Activated T-helper 17 cell treated with anti-CD3 and anti-CD28 coated beads, Interleukin-2, amount 50 U/mL, for 72 hours (primary cell): Measurements from ENCODE around the gene CD4. TPM values are rescaled to one million over a fixed set of nuclear protein-coding genes. Genes with fewer than 3 reads are reported as not detected.
A peak's percentile ranks its signal among the peaks of the same experiment; 100 is the strongest.

Experiments
- ATAC-seq: fragments of 150-1000 bp; cut with Tn5 transposase; replicated peaks from 2 replicates; pipeline ENCODE4 v1.10.0; 2021; ENCODE audit warnings: mild to moderate bottlenecking, moderate library complexity
- H3K27ac Mint-ChIP-seq: one replicate; pipeline ENCODE4 v1.8.0; 2022; ENCODE audit warnings: mixed read lengths
- H3K27me3 Mint-ChIP-seq: one replicate; pipeline ENCODE4 v1.8.0; 2022; ENCODE audit warnings: mixed read lengths
- H3K36me3 Mint-ChIP-seq: one replicate; pipeline ENCODE4 v1.8.0; 2022; ENCODE audit warnings: low read depth, mild to moderate bottlenecking, mixed read lengths
- H3K4me1 Mint-ChIP-seq: one replicate; pipeline ENCODE4 v1.8.0; 2022; ENCODE audit warnings: mixed read lengths
- H3K4me3 Mint-ChIP-seq: one replicate; pipeline ENCODE4 v1.8.0; 2022; ENCODE audit warnings: mild to moderate bottlenecking, mixed read lengths
- H3K9me3 Mint-ChIP-seq: one replicate; pipeline ENCODE4 v1.8.0; 2022; ENCODE audit warnings: mixed read lengths
- total RNA-seq, 2 donors: library from RNA; stranded (reverse); gene quantifications; one replicate each; pipeline ENCODE4 v1.2.3, GENCODE V29; 2022

Gene CD4
- total RNA-seq, 2 donors from 2014 or later = 224 to 261 TPM

- H3K9me3 Mint-ChIP-seq = peaks cover 3% of the 10 kb centered on the region
- H3K27ac Mint-ChIP-seq = no peak overlapping the region
- no peak overlapping the region for H3K4me3 Mint-ChIP-seq
- no peak for ATAC-seq
- H3K4me1 Mint-ChIP-seq = peaks cover 28% of the 10 kb centered on the region
- peaks cover 14% of the 10 kb centered on the region for H3K27me3 Mint-ChIP-seq
- H3K36me3 Mint-ChIP-seq = no peaks in the 10 kb centered on the region
Observed at GRCh38 chr12:6830999-6831398, 41.7 kb downstream of the CD4 start.

GRCh38 chr12:6831450-6831995 is 42.2 kb downstream of the CD4 start:
- H3K36me3 Mint-ChIP-seq = no peaks in the 10 kb centered on the region
- peaks cover 28% of the 10 kb centered on the region for H3K4me1 Mint-ChIP-seq
- H3K27ac Mint-ChIP-seq = no peak overlapping the region
- ATAC-seq = no peak
- H3K9me3 Mint-ChIP-seq = peaks cover 3% of the 10 kb centered on the region
- no peak overlapping the region for H3K4me3 Mint-ChIP-seq
- peaks cover 14% of the 10 kb centered on the region for H3K27me3 Mint-ChIP-seq

GRCh38 chr12:6832125-6832524 is 42.8 kb downstream of the CD4 start:
- no peak overlapping the region for H3K27ac Mint-ChIP-seq
- ATAC-seq = no peak
- H3K9me3 Mint-ChIP-seq = peaks cover 3% of the 10 kb centered on the region
- H3K4me3 Mint-ChIP-seq = no peak overlapping the region
- H3K27me3 Mint-ChIP-seq = peaks cover 13% of the 10 kb centered on the region
- peaks cover 28% of the 10 kb centered on the region for H3K4me1 Mint-ChIP-seq
- no peaks in the 10 kb centered on the region for H3K36me3 Mint-ChIP-seq

- Mint-ChIP-seq H3K4me3 (no peak overlapping the region), H3K36me3 (no peaks in the 10 kb centered on the region), H3K27ac (no peak overlapping the region), H3K9me3 (peaks cover 3% of the 10 kb centered on the region), H3K27me3 (peaks cover 5% of the 10 kb centered on the region), H3K4me1 (peaks cover 18% of the 10 kb centered on the region)
- ATAC-seq = no peak
Observed at GRCh38 chr12:6833189-6833890, 44.0 kb downstream of the CD4 start.

GRCh38 chr12:6834254-6834653 is 44.9 kb downstream of the CD4 start:
- Mint-ChIP-seq H3K4me3 (no peak overlapping the region), H3K27me3 (peaks cover under 1% of the 10 kb centered on the region), H3K36me3 (no peaks in the 10 kb centered on the region), H3K27ac (no peak overlapping the region), H3K9me3 (peaks cover 3% of the 10 kb centered on the region), H3K4me1 (peaks cover 13% of the 10 kb centered on the region)
- peak; percentile 58 for ATAC-seq

- Mint-ChIP-seq H3K9me3 (peaks cover 3% of the 10 kb centered on the region), H3K4me1 (peaks cover 10% of the 10 kb centered on the region), H3K27ac (no peak overlapping the region), H3K36me3 (no peaks in the 10 kb centered on the region), H3K27me3 (no peaks in the 10 kb centered on the region), H3K4me3 (no peak overlapping the region)
- ATAC-seq = no peak
Observed at GRCh38 chr12:6834873-6835272, 45.5 kb downstream of the CD4 start.

GRCh38 chr12:6836851-6837250 is 47.5 kb downstream of the CD4 start:
- Mint-ChIP-seq H3K9me3 (peaks cover 3% of the 10 kb centered on the region), H3K27me3 (no peaks in the 10 kb centered on the region), H3K4me1 (peaks cover 10% of the 10 kb centered on the region), H3K36me3 (no peaks in the 10 kb centered on the region), H3K27ac (no peak overlapping the region), H3K4me3 (no peak overlapping the region)
- ATAC-seq = no peak

- Mint-ChIP-seq H3K4me3 (no peak overlapping the region), H3K4me1 (peaks cover 10% of the 10 kb centered on the region), H3K27me3 (no peaks in the 10 kb centered on the region), H3K9me3 (peaks cover 3% of the 10 kb centered on the region), H3K27ac (no peak overlapping the region), H3K36me3 (no peaks in the 10 kb centered on the region)
- no peak for ATAC-seq
Observed at GRCh38 chr12:6837370-6838060, 48.2 kb downstream of the CD4 start.

DNA sequence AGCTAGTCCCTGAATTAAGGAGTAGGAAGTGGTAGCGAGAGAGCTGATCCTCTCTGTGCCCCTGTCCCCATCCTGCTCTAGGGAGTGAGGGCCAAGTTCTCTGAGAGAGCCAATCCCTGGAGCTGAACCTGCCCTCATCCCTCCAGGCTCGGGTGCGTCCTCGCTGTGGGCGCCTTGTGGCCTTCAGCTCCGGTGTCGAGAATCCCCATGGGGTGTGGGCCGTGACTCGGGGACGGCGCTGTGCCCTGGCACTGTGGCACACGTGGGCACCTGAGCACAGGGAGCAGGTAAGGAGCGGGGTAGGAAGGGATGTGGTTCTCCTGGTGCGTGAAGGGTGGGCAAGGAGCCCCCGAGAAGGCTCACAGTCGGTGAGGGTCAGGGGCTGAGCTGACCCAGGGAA is 49.5 kb downstream of the CD4 start:
- H3K27me3 Mint-ChIP-seq = no peaks in the 10 kb centered on the region
- H3K4me3 Mint-ChIP-seq = no peak overlapping the region
- H3K4me1 Mint-ChIP-seq = peaks cover 10% of the 10 kb centered on the region
- H3K27ac Mint-ChIP-seq = no peak overlapping the region
- H3K36me3 Mint-ChIP-seq = no peaks in the 10 kb centered on the region
- H3K9me3 Mint-ChIP-seq = peaks cover 3% of the 10 kb centered on the region
- ATAC-seq = no peak

DNA sequence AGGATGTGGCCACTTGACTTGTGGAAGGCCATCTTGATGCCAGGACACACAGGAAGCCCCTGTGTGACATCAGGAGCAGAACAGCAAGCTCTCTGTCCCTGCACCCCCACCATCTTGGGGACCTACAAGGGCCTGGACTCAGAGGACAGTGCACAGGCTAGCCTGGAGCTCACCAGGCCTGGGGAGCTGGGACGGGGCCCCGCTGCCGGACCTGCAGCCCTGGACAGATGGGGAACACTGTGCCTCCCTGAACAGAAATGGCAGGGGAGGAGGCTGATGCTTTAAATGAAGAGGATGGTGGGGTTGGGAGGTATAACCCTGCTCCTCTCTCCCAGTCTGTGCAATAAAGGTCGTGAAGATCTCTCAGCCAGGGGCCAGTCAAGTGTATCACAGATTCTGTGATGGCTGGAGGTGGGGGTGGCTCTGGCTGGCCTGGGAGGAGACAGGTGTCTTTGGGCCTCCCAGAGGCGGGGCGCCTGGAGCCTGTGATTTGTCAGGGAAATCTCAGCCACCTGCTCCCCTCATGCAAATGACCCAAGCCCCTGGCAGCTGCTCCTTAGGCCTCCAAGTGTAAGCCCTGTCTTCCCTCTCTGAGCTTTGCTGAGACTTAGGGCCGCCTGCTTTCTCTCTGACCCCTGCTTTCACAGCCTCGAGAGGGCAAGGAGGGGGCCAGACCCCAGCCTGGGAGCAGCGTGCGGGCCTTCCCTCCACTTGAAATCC is 50.3 kb downstream of the CD4 start:
- Mint-ChIP-seq H3K36me3 (no peaks in the 10 kb centered on the region), H3K4me3 (no peak overlapping the region), H3K4me1 (peaks cover 4% of the 10 kb centered on the region), H3K27ac (no peak overlapping the region), H3K9me3 (no peaks in the 10 kb centered on the region), H3K27me3 (no peaks in the 10 kb centered on the region)
- no peak for ATAC-seq

GRCh38 chr12:6840330-6840729 is 51.0 kb downstream of the CD4 start:
- no peak for ATAC-seq
- Mint-ChIP-seq H3K4me1 (peaks cover 4% of the 10 kb centered on the region), H3K27me3 (no peaks in the 10 kb centered on the region), H3K4me3 (no peak overlapping the region), H3K27ac (no peak overlapping the region), H3K9me3 (no peaks in the 10 kb centered on the region), H3K36me3 (no peaks in the 10 kb centered on the region)

DNA sequence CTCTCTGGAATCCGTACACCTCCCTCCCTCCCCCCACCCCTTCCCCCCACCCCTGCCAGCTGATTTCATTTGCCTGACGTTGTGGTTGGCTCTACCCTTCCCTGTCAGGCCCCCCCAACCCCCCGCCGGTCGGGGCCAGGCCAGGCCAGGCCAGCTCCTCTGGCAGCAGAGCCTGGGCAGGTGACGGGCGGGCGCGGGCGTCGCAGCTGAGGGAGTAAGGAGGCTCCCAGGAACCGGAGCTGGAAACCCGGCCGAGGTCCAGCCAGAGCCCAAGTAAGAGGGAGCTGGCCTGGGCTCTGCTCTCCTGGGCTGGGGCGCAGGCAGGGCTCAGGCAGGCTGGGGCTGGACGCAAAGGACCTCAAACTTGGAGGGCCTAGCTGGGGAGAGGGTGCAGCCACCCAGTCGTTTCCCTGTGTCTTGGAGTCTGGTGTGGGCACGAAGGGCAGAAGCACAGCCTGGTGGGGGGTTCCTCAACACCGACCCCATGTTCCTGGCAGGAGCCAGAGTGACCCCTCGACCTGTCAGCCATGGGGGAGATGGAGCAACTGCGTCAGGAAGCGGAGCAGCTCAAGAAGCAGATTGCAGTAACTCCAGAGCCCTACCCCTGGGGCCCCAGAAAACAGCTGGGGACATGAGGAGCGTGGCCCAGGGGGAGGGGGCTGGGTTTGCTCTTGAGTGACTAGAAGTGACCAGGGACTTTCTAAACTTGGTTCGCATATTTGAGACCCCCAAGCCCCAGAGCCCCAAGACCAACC is 51.6 kb downstream of the CD4 start, which contains the start of gene GNB3:
TSS of gene GNB3 (plus strand) at position 165 of the 755 bp plus-strand sequence. CDS start at position 528, 363 bp downstream.
- no peaks in the 10 kb centered on the region for H3K36me3 Mint-ChIP-seq
- no peaks in the 10 kb centered on the region for H3K27me3 Mint-ChIP-seq
- no peak within 1 kb of the TSS for H3K27ac Mint-ChIP-seq
- no peaks in the 10 kb centered on the region for H3K9me3 Mint-ChIP-seq
- H3K4me3 Mint-ChIP-seq = no peak within 1 kb of the TSS
- no peak for ATAC-seq
- H3K4me1 Mint-ChIP-seq = no peaks in the 10 kb centered on the region

- no peaks in the 10 kb centered on the region for H3K4me1 Mint-ChIP-seq
- H3K27me3 Mint-ChIP-seq = no peaks in the 10 kb centered on the region
- H3K9me3 Mint-ChIP-seq = no peaks in the 10 kb centered on the region
- H3K4me3 Mint-ChIP-seq = no peak overlapping the region
- H3K27ac Mint-ChIP-seq = no peak overlapping the region
- H3K36me3 Mint-ChIP-seq = no peaks in the 10 kb centered on the region
- no peak for ATAC-seq
Observed at GRCh38 chr12:6842075-6842474, 52.7 kb downstream of the CD4 start.
